ENCODE results near the gene FNBP1L.
A peak's percentile ranks its signal among the peaks of the same experiment; 100 is the strongest.

The FNBP1L gene

DNA sequence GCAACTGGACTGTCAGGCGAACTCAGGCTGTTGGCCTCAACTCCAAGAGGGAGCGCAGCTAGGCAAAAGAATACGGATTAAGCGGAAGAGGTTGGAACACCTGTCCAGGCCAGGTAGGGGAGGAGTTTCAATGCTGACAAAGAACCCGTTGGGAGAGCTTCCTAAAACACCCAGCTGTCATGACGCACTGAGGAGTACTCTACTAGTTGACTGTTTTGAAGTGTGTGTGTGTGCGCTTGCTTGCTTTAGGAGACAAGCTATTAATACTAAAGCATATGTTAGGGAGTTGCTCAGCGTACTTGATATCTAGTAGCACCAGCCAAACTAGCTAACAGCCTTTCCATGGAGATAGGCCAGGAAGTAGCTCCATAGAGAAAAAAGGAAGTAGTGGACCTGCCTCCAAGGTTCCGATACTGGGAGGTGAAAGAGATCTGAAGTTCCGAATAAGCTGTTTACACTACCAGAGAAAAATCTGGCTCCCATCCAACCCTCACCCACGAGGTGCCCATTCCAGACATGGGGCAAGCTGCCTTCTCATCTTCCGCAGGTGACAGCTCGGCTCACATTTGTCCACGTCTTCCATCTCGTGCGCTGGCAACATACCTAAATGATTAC, 974 bp upstream of the FNBP1L start:
- peak overlapping the region; percentile 98 for H3K4me3 ChIP-seq (ENCODE audit: low read depth, low read length)
- no peak for DNase-seq (ENCODE audit: low read depth)
- in situ Hi-C loops (cut with HindIII; ENCODE audit: low sequenced_read_pairs), result no loop called here
- TF ChIP-seq, protein P1, sequence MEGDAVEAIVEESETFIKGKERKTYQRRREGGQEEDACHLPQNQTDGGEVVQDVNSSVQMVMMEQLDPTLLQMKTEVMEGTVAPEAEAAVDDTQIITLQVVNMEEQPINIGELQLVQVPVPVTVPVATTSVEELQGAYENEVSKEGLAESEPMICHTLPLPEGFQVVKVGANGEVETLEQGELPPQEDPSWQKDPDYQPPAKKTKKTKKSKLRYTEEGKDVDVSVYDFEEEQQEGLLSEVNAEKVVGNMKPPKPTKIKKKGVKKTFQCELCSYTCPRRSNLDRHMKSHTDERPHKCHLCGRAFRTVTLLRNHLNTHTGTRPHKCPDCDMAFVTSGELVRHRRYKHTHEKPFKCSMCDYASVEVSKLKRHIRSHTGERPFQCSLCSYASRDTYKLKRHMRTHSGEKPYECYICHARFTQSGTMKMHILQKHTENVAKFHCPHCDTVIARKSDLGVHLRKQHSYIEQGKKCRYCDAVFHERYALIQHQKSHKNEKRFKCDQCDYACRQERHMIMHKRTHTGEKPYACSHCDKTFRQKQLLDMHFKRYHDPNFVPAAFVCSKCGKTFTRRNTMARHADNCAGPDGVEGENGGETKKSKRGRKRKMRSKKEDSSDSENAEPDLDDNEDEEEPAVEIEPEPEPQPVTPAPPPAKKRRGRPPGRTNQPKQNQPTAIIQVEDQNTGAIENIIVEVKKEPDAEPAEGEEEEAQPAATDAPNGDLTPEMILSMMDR (IDR thresholded peaks at IDR 0.05; ENCODE audit: low read depth, low read length, missing control alignments), result no peak

DNA sequence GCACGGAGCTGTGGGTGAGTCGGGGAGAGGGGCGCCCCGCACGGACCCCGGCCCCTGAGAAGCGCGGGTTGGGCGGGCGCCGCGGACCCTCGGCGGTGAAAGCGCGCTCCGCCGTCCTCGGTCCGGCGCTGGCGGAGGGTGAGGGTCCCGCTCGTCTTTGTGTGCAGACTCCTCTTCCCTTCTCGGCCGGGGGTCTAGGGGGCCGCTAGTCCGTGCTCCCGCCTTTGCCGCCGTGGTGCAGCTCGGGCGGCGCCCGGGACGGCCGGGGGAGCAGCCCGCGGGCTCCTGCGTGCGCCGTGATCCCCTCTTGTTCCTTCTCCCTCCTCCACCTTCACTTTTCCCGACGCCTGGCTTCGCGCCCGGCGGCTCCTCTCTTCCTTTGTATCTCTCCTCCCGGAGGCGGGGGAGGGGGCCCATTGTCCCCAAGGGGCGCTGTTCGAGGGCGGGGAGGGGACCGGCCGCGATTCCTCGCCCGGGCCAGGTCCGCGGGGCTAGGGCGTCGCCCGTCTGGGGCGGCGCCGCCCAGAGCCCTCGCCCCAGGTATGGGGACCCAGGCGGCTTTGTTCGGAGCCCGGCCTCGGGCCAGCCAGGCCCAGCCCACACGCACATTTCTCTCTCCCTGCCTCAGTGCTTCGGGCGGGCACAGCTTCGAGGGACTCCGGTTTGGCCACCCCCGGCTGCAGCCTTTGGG, 519 bp downstream of the FNBP1L start:
- TF ChIP-seq, protein P1 (IDR thresholded peaks at IDR 0.05; ENCODE audit: low read depth, low read length, missing control alignments), result no peak
- no peak for DNase-seq (ENCODE audit: low read depth)
- H3K4me3 ChIP-seq (ENCODE audit: low read depth, low read length), result peak overlapping the region; percentile 98
- in situ Hi-C loops (cut with HindIII; ENCODE audit: low sequenced_read_pairs), result no loop called here

GRCh38 chr1:93448983-93449804, 1.3 kb downstream of the FNBP1L start:
- no peak for DNase-seq (ENCODE audit: low read depth)
- H3K4me3 ChIP-seq (ENCODE audit: low read depth, low read length), result peak overlapping the region; percentile 98
- in situ Hi-C loops (cut with HindIII; ENCODE audit: low sequenced_read_pairs), result no loop called here
- TF ChIP-seq, protein P1 (IDR thresholded peaks at IDR 0.05; ENCODE audit: low read depth, low read length, missing control alignments), result peak; percentile 25

DNA sequence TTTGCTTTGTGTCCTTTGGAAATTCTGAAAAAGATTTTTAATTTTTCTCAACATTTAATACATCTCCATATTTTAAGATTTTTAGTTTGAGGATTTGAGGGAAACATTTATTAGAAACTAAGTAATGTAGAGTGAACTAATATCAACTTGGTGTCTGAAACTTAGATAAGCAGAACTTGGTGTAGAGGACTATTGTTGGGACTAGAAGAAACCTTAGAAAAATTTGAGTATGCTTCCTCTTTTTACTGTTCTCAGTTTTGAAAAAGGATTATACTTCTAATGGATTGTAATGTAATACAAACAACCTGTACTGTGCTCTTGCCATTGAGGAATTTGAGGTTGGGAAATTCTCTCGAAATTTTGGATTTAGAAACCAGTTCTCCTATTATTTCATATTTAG, 2.4 kb downstream of the FNBP1L start:
- in situ Hi-C loops (cut with HindIII; ENCODE audit: low sequenced_read_pairs), result no loop called here
- no peak for DNase-seq (ENCODE audit: low read depth)
- H3K4me3 ChIP-seq (ENCODE audit: low read depth, low read length), result no peak overlapping the region
- TF ChIP-seq, protein P1 (IDR thresholded peaks at IDR 0.05; ENCODE audit: low read depth, low read length, missing control alignments), result no peak

- TF ChIP-seq, protein P1 (IDR thresholded peaks at IDR 0.05; ENCODE audit: low read depth, low read length, missing control alignments), result no peak
- in situ Hi-C loops (cut with HindIII; ENCODE audit: low sequenced_read_pairs), result no loop called here
- no peak for DNase-seq (ENCODE audit: low read depth)
- H3K4me3 ChIP-seq (ENCODE audit: low read depth, low read length), result no peak overlapping the region
Measured at GRCh38 chr1:93453911-93454310, 6.0 kb downstream of the FNBP1L start.

DNA sequence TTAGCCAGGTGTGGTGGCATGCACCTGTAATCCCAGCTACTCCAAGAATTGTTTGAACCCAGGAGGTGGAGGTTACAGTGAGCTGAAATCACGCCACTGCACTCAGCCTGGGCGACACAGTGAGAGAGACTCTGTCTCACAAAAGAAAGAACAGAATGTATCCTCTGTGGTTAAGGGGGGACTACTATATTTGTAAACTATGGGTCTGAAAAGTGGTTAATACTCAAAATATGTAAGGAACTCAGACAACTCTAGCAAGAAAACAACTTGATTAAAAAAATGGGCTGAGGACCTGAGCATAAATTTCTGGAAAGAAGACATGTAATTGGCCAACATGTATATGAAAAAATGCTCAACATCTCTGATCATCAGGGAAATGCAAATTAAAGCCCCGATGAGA, 11.2 kb downstream of the FNBP1L start:
- no peak for DNase-seq (ENCODE audit: low read depth)
- in situ Hi-C loops (cut with HindIII; ENCODE audit: low sequenced_read_pairs), result no loop called here
- TF ChIP-seq, protein P1 (IDR thresholded peaks at IDR 0.05; ENCODE audit: low read depth, low read length, missing control alignments), result no peak
- H3K4me3 ChIP-seq (ENCODE audit: low read depth, low read length), result no peak overlapping the region
